Adrenal gland (tissue), 5 donors: ENCODE results near the gene PTPRH.

ENCODE experiments used
- POLR2A ChIP-seq, 2 donors: fragments of 450-650 bp; IDR thresholded peaks; one replicate each; pipeline ENCODE4 v1.6.1; 2017; ENCODE audit warnings: antibody characterized with exemption in 2 of 2, mild to moderate bottlenecking in 2 of 2, moderate library complexity in 1 of 2
- TF ChIP-seq, protein P1 (sequence below), 6 experiments: fragments of 450-650 bp in 4 of 6; fragments of 200-600 bp in 2 of 6; sonication (generic) in 1 of 6; IDR thresholded peaks; 1 replicate in 5 of 6; 2 replicates in 1 of 6; pipeline versions ENCODE4 v1.5.1 to v1.8.0; 2016 to 2021; ENCODE audit warnings: antibody characterized with exemption in 6 of 6, mild to moderate bottlenecking in 2 of 6, moderate library complexity in 1 of 6
- donor health status: DM: no; HTN: no; CAD: no.

DNA sequence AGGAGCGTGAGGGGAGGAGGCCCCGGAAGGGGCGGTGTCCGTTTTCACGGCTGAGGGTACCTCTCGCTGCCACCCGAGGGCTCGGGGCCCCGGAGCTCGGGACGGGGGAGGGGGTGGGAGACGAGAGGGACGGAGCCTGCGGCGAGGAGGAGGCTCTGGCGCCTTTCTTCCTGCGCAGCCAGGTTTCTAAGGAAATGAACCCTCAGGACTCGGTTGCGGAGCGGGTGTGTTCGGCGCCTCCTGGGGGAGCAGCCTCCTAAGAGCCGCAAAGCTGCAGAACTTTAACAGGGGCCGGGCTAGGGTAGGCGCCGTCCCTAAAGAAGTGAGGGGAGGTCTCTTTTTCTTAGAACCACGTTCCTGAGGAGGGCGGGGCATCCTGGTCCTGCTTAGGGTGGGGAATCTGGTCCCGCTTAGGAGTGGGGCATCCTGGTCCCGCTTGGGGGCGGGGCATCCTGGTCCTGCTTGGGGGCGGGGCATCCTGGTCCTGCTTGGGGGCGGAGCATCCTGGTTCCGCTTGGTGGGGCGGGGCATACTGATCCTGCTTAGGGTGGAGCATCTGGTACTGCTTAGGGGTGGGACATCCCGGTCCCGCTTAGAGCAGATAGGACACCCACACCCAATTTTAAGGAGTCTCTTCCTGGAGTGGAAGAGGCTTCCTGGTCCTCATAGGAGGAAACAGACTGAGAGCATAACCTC lies 35.4 kb downstream of the PTPRH start:
- TF ChIP-seq, protein P1, sequence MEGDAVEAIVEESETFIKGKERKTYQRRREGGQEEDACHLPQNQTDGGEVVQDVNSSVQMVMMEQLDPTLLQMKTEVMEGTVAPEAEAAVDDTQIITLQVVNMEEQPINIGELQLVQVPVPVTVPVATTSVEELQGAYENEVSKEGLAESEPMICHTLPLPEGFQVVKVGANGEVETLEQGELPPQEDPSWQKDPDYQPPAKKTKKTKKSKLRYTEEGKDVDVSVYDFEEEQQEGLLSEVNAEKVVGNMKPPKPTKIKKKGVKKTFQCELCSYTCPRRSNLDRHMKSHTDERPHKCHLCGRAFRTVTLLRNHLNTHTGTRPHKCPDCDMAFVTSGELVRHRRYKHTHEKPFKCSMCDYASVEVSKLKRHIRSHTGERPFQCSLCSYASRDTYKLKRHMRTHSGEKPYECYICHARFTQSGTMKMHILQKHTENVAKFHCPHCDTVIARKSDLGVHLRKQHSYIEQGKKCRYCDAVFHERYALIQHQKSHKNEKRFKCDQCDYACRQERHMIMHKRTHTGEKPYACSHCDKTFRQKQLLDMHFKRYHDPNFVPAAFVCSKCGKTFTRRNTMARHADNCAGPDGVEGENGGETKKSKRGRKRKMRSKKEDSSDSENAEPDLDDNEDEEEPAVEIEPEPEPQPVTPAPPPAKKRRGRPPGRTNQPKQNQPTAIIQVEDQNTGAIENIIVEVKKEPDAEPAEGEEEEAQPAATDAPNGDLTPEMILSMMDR (IDR thresholded peaks at IDR 0.05) = no peak
- no peak for TF ChIP-seq POLR2A (IDR thresholded peaks at IDR 0.05)
